Heart left ventricle (tissue), 13 donors: Measurements from ENCODE around the gene PAK2.

Source experiments
- CTCF ChIP-seq, 12 donors: fragments of 200-600 bp; sonication (generic) in 4 of 12; IDR thresholded peaks; one replicate each; pipeline versions ENCODE4 v1.5.0 to v1.8.0; 2018 to 2022; ENCODE audit warnings: antibody characterized with exemption in 12 of 12, mild to moderate bottlenecking in 5 of 12
- POLR2A ChIP-seq, 2 donors: fragments of 450-650 bp; IDR thresholded peaks; one replicate each; pipeline ENCODE4 v1.6.1; 2017; ENCODE audit warnings: antibody characterized with exemption in 2 of 2, mild to moderate bottlenecking in 2 of 2, moderate library complexity in 2 of 2
- donor health status: ischemic (EF 13 %, LVEDD 7.1; RV severe dilation, severe dysfunction).
- donor health status: DM: no; HTN: yes; CAD: no.
- donor health status: DM: no; HTN: no; CAD: no.
- donor health status: ischemic (EF 25% LVEDD 6.9; RV normal size, moderate dysfunction).
- donor health status: ischemic (EF 25% LVEDD 5.7; RV mildly dilated, moderate dysfunction).
- donor health status: ischemic (EF 35%, LVEDD 5.7; RV mildly dilated, moderate dysfunction).
- donor health status: nonischemic (EF 11% LVEDD 7.7; RV severe dilation, severe dysfunction).
- donor health status: DM: yes; HTN: yes; CAD: no.
- donor health status: PGD.
- donor health status: ischemic (EF 29% LVEDD 5.4; RV normal size, mild dysfunction).
- donor health status: nonischemic (EF 23%, LVEDD 6.1; RV moderate dilation, normal function).

GRCh38 chr3:196867155-196867506 is 127.5 kb downstream of the PAK2 start:
- TF ChIP-seq CTCF (IDR thresholded peaks at IDR 0.05) (no peak), POLR2A (IDR thresholded peaks at IDR 0.05) (no peak)
